ENCODE data around the gene ETV6.

DNA sequence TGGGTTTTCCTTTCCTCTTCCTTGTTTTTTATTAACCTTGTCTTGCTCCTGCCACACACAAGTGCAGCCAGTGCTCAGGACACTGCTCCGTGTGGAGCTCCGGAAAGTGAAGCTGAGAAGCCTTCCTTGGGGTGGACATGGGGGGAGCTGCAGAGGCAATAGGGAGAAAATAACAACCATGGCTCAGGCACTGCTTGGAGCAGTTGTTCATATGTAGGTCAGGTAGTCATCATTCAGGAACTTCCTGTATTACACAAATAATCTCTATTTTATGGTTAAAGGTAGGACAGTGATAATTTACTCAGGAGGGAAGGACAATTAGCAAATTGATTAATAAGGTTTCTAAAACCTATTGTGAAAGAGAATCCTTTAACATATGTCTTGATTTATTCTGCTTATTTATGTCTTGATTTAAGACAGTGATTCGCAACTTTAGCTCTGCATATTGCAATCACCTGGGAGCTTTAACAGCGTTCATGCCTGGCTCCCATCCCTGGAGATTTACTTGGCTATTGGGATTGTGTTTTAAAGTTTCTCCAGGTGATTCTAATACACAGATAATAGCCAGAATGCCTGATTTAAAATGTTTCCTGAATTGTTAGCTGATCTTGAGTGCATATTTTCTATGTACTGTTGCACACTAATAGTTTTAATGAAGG is 92.1 kb downstream of the ETV6 start:
- TF ChIP-seq CTCF (IDR thresholded peaks at IDR 0.05) (no peak), POLR2A (IDR thresholded peaks at IDR 0.05) (no peak)

Measured in uterus (tissue), 2 donors.